ENCODE data around the gene ADD3.

ADD3 gene

DNA sequence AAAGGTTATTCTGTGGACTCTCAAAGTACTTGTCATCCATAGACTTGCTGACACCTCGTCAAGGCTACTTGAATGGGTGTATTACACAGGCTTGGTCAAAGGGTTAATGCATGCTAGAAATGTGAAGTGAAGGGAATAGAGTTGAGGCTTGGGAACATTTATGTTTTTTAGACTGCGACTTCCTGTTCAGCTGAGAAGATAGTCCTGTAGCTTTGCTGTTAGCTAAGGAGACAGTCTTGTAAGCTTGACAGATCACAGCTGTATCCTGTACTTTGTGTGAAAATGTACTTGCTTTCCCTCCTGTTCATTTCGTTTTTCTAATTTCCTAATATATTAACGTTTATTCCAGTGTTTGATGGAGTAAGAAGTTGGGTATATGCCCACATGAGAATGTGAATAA lies 52.1 kb downstream of the ADD3 start:
- no peak for DNase-seq (ENCODE audit: low spot score)

DNA sequence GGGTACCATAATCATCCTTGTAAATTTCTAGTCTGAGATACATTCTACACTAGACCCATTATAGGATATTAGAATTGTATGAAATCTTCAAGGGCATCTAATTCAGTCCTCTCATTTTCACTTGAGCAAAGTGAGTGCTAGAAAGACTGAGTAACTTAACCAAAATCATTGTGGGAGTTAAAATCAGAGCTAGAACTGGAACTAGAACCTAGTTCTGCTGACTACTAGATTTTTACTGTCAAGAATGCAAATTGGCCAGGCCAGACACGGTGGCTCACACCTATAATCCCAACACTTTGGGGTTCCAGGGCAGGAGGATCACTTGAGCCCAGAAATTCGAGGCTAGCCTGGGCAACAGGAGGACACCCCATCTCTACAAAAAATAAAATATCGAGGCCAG lies 53.9 kb downstream of the ADD3 start:
- no peak for DNase-seq (ENCODE audit: low spot score)

DNA sequence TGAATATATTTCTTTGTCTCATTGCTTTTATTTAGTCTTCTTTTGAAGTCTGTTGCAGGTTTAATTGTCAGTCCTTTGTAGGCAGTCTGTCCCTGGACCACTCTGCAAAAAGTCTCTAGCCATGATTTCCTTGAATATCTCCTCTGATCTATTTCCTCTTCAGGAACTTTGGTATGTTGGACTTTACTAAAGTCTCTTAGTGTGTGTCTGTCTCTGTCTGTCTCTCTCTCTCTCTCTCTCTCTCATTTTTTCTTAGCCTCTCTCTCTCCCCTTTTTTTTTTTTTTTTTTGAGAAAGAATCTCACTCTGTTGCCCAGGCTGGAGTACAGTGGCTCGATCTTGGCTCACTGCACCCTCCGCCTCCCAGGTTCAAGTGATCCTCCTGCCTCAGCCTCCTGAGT lies 57.5 kb downstream of the ADD3 start:
- DNase-seq (ENCODE audit: low spot score) = no peak

DNA sequence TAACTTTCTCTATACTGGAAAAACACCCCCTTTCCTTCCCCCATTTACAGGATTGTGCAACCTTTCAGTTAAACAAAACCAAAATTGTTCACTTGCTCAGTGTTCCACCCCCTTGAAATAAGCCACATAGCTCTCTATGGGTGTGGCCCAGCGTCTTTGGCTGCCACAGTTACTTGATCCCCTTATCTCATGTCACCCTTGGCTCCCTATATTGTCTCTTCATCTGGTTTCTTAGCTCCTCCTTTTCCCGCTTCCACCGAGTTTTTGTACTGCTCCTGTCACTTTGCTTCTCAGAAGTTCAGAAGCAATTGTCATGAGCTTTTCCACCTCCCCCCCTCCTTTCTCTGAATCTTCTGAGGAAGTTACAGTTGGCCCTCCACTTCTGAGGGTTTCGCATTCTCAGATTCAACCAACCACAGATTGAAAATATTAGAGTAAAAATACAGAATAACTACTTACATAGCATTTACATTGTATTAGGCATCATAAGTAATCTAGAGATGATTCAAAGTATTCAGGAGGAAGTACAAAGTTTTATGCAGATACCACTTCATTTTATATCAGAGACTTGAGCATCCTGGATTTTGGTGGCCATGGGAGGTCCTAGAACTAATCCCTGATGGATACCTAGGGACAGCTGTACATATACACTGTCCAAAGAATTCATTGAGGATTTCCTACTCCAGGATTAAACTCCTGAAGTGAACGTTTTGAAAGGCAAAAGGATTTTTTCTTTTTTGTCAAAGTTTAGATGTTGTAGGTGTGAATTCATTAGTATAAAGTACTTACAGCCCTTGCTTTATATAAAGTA lies 60.4 kb downstream of the ADD3 start:
- no peak for DNase-seq (ENCODE audit: low spot score)

DNA sequence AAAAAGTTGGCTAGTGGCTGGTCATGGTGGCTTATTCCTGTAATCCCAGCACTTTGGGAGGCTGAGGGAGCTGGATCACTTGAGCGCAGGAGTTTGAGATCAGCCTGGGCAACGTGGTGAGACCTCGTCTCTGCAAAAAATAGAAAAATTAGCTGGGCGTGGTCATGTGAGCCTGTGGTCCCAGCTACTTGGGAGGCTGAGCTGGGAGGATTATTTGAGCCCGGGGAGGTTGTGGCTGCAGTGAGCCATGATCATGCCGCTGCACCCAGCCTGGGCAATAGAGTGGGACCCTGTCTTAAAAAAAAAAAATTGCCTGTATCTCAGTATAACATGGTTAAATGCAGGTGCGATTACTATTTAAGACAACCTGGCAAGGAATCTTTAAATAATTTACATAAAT lies 61.0 kb downstream of the ADD3 start:
- no peak for DNase-seq (ENCODE audit: low spot score)

DNA sequence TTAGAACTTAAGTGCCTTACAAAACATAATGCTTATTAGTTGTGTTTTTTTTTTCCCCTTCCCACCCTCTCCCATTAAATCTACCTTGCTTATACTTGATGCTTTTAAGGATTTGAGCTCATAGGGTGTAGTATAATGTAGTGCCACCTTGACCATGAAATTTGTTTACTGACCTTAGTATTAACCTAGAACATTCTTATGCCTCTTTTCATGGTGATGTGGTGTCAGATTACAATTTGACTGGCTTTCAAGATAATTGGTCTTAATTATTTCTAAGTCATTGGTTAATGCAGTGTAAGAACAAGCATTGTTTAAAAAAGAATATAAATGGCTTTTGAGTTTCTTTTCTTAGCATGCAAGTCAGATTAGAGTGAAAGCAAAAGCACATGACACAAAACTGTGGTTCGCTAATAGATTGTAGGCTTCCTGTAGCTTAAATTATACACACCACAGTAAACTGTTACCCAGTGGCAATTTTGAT lies 61.8 kb downstream of the ADD3 start:
- no peak for DNase-seq (ENCODE audit: low spot score)

DNA sequence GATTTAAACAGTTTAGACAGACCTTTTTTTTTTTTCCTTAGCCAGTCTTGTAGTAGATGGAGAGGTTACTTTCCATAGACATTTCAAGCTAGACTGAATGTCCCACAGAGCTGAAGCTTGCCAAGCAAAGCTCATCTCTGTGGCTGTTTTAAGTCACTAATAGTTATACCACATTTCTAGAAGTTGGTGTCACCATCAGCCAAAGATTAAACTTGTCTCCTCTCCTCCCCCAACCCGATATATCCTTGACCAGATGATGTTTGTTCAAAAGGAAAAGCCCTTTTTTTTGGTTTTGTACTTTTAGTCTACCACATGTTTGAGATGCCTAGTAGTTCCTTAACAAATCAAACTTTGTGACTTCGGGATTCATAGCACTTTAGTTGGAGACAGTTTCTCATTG lies 66.1 kb downstream of the ADD3 start:
- no peak for DNase-seq (ENCODE audit: low spot score)

DNA sequence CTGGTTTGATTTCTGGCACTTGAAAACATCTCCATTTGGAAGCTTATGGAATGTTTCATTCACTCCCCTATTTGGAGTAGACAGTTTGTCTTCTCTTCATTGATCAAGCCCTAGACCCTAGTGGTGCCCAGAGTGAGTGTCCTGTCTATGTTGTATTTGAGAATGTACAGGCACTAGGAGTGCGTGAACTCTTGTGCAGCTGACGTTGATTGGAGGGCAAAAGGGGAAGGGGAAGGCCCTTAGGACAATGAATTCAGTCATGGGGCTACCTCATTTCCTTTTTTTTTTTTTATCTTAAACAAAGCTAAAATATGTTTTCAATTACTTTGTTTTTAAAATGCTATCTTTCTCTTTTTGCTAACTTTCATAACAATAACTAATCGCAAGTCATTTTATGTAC lies 66.5 kb downstream of the ADD3 start:
- no peak for DNase-seq (ENCODE audit: low spot score)

DNA sequence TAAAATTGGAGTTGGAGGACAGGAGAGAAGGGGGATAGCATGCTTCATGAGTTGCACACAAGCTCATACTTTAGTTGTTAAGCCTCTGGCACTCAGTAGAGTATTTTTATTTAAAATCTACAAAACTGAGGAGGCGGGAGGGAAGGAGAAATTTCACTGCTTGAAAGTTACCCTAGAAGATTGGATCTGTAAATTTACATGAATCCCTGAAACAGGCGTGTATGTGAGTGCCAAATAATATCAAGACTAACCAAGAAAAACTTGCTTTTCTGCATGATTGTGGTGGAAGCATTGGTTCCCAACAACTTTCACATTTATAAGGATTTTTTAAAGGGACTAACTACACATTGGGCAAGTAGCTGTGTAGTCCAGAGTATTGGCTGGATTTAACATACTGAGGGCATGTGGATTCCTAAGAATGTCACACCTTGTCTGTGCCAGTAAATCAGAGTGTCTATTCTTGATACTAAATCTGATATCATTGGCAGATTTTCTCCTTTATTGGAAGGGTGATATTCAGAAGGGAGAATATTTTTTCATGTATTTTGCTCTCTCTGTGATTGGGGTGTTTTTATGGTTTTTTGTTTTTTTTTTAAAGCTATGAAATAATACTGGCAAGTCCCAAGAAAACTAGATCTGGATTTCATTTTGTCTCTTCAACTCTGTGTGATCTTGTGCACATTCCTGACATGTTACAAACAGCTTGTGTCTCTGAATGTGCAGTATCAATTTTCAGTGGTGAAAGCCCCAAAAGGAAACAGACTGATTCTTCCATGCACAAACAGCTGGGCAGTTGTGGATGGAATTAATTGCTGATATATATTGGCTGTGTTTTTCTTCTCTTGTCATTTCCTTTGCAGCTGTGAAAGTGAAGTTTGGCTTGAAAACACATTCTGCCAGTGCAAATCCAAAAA lies 67.2 kb downstream of the ADD3 start:
- no peak for DNase-seq (ENCODE audit: low spot score)

DNA sequence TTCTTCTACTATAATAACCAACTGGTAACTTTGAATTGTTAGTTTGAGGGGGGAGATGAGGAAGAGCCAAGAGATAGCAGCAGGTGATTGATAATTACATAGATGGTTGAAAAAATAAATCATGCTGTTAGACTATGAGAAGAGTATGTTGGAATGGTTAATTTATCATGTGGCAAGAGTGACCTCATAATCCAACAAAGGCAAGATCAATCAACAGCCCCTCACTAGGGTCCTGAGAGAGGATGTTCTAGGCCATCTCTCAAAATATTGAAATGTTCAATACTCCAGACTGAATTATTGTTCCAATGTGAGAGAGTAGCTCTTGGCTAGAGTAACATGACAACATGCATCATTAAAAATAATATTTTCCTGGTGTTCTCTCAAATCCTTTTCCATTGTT lies 67.9 kb downstream of the ADD3 start:
- DNase-seq (ENCODE audit: low spot score) = no peak

DNA sequence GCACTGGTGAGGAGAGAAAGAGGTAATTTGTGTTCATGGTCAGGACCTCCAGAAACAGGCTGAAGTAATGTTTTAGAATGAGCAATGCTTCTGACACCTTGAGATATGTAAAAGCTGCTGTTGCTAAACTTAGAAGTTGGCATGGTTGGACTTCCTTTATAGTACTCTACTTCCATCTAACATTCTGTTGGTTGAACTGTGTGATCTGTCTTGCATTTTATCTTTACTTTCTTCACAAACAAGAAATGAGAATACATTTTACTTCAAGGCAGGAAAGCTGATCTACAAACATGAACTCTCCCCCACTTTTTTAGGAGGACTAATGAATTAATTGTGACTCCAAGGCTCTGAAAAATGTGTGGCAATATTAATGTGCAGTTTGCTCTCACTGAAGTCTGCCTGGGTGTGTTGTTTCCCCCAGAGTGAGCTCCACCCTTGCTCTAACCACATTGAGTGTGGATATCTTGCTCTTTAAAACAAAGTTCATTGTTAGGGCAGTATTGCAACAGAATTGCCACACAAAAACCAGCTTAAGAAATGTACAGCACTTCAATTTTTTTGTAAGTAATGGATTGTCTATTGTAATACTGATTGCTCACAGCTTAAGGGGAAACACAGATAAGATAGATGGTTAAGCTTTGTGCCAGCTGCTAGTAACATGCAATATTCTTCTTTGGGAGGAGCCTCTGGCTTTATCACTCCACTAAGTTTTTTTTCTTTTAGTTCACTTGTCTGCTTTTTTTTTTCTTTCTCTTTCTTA lies 69.0 kb downstream of the ADD3 start:
- no peak for DNase-seq (ENCODE audit: low spot score)

DNA sequence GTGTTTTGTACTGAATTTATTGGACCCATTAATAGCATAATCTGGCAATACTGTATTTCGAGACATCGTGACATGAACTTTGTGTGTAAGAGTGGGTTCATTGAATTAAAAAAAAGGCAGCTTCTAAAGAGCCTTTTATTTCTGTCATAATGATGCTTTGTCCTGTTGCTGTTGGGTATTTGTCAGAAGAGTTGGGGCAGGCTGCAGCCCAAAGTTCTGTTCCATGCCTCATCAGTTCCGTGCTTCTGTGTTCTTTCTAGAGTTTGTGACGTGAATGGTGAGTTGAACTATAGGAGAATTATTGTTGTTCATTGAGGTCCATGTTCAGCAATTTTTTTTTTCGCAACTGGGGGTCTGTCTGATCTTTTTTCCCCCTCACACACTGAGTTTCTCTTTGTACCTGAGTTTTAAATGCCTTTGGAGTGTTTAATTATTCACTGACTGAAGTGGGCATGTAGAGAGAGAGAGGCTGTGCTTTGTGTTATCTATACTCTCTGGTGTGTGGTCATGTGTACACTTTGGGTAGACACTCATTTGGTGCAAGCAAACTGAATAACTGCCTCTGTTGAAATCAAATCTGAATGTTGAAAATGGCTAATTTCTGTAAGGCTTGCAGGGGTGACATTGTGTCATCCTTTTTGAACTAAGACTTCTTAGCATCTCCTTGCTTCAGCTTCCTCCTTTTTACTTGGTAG lies 69.8 kb downstream of the ADD3 start:
- no peak for DNase-seq (ENCODE audit: low spot score)

DNA sequence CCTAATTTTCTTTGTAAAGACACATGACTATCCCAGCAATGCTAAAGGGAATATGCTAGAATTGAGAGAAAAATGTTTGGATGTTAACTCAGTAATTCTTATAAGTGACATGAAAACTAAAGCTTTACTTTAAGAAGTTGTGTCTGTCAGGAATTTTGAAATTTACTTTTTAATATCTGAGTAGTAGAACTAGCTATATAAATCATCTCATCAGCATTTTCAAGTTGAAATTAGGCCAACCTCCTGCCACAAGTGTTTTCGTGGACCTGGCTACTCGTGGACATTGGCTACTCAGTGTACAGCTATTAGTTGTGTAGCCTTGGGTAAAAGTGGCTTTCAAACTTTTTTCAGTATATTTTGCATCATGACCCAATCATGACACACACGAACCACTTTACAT lies 70.5 kb downstream of the ADD3 start:
- DNase-seq (ENCODE audit: low spot score) = no peak

DNA sequence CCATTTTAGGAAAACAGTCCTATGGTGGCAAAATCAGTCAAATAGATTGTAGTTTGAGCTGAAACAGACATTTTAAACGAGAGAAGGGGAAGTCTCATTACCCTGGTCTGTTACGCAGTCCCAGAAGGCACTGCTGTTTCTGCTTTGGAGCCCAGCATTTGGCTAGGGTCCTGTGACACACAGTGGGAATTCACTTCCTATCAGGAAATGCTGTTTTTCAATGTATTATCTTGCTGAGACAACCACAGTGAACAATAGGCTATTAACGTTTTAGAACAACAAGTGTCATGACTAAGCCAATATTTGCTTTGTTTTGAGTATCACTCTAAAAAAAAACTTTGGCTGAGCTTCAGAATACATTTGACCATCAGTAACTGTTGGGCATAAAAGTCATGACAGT lies 74.1 kb downstream of the ADD3 start:
- DNase-seq (ENCODE audit: low spot score) = peak; percentile 99

DNA sequence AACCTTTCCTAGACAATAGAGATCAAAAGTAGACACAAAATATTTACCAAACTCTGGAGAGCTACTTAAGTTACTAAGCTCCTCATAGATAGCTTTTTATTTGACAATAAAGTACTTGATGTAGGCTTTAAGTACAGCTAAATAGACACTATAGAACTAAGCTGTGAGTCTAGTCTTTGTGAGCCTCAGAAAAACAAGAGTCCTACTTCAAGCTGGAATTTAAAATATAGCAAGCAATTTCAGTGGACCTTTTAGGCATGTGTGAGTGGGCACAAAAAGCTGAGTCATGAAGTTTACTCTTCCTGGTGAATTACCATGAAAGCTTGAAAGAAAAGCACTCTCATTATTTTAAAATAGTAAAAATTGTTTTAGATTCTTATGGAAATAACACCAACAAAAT lies 76.1 kb downstream of the ADD3 start:
- no peak for DNase-seq (ENCODE audit: low spot score)

DNA sequence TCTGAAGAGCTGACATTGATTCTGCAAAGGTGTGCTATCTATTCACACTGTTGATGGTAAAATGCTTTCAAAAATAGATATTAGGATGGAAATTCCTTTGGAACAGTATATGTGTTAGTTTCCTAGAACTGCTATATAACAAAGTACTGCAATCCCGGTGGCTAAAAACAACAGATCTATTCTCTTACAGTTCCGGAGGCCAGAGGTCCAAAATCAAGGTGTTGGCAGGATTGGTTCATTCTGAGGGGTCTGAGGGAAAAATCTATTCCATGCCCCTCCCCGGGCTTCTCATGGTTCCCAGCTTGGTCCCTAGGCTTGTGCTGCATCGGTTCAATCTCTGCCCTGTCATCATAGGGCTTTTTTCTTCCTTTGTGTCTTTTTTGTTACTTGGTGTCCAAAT lies 79.9 kb downstream of the ADD3 start:
- no peak for DNase-seq (ENCODE audit: low spot score)

DNA sequence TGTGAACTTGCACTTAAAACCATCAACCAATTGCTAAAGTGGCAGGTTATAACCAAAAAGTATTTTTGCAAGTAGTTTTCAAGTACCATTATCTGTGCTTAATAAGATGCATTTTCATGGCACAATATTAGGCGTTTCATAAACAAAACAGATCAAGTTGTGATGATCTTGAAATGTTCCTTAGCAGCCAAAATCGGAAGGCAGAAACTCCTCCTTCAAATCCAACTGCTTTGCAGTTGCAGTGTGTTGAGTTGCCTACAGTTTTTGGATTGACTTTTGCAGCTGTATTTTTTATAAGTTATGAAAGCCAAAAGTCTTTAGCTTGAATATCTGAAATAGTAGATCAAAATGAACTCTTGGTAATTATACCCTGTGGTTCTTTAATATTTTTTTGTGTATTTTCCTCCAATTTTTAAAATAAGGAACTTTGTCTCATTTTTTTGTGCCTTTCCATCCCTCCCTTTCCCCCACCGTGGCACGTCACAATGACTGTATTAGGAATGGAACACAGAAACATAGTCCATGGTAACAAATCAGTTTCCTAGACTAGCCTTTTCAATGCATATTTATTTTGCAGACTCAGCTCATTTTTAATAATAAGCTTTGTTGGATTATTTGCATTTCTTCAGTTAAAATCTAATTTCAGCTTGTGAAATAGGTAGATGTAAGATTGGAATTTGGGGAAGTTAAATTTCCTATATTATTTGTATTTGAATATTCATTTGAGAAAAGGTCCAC lies 80.8 kb downstream of the ADD3 start:
- DNase-seq (ENCODE audit: low spot score) = no peak

DNA sequence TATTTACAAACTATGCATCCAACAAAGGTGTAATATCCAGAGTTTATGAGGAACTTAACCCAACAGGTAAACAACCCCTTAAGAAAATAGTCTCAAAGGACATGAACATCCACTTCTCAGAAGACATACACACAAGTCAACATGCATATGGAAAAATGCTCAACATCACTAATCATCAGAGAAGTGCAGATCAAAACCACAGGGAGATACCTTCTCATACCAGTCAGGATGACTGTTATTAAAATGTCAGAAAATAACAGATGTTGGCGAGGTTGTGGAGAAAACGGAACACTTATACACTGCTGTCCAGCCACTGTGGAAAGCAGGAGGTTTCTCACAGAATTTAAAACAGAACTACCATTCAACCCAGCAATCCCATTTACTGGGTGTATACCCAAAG lies 84.0 kb downstream of the ADD3 start:
- no peak for DNase-seq (ENCODE audit: low spot score)

DNA sequence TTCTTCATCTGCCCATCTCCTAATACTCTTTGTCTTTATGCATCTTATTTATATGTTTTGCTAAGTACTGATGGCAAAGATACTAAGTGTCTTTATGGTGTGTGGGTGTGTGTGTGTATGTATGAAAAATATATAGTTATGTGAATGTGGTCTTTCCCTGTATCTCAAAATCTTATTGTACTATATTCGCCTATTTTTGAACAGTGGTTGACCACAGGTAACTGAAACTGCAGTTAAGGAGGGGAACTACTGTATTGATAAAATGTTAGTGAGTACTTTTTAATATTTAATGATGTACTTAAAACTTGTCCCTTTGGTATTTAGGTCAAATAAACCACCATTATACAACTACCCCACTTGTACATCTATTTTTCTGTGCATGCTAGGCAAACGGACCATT lies 85.9 kb downstream of the ADD3 start:
- no peak for DNase-seq (ENCODE audit: low spot score)

DNA sequence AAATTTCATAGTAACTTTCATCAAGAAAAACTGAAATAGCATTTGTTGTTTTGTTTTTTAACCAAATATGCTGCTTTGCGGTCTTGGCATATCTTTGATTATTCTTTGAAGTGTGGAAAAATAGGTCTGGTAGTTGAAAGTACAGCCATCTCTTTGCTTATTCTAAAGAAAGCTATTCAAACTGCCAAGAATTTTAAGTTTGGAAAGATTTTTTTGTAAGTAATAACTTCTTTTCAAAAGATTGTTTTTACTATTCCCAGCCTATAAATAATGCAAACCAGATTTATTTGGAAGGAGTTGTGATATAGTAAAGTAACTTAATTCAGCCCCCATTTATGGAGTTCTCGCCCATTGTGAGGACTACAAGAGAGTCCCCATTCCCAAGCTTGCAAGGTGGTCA lies 87.0 kb downstream of the ADD3 start:
- DNase-seq (ENCODE audit: low spot score) = no peak

DNA sequence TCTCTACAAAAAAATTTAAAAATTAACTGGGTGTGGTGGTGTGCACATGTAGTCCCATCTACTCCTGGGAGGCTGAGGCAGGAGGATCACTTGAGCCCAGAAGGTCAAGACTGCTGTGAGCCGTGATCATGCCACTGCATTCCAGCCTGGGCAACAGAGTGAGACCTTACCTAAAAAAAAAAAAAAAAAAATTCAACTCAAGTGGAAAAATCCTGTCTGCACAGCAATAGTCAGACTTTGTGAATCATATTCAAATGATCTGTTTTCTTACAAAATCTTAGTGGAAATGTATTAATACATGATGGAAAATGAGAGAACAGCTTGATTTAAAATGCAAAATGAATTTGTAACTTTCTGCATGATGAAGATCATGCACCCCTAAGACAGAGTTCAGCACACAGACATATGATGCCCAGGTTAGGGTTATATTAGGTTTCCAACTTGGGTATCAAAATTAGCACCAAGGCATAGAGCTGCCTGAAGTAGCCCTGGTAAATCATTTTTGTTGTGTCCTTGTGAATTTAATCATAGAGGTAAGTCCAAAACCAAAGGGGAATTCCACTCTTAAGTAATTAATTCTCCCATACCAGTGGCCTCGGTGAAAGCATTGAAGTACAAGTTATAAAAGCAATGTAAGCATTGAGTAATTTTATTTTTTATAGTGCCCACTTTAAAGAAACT lies 93.8 kb downstream of the ADD3 start:
- DNase-seq (ENCODE audit: low spot score) = no peak
